CD4-positive, alpha-beta T cell treated with Interleukin-4 for 1 hour (primary cell): ENCODE data around the gene VPS16.
"Not testable (repeated sequence)": the region's sequence is repeated elsewhere in the genome, so short reads cannot be mapped to it uniquely, and the experiment has no call there.

Experiments
- DNase-seq, 2 donors: peaks; one replicate each; pipeline ENCODE4 v3.0.0-alpha.2; 2020 to 2022

The VPS16 gene

GRCh38 chr20:2872459-2873009 lies 32.0 kb downstream of the VPS16 start:
- peak; percentile 73 to 77 for DNase-seq

- peak; percentile 90 to 92 for DNase-seq
These were observed 32.6 kb downstream of the VPS16 start, which contains the start of gene PTPRA for GRCh38 chr20:2873010-2873746. PTPRA (plus strand) TSS chr20:2873481; CDS start chr20:2964278, 90,797 bp downstream.

GRCh38 chr20:2873747-2874041 lies 33.1 kb downstream of the VPS16 start:
- DNase-seq: peak in 1 of 2 donors; percentile 66

GRCh38 chr20:2874456-2874855 lies 33.9 kb downstream of the VPS16 start:
- DNase-seq: peak in 1 of 2 donors; percentile 10

- DNase-seq: no peak
These were observed 35.2 kb downstream of the VPS16 start for GRCh38 chr20:2875690-2876203.

- DNase-seq: no peak
These were observed 38.0 kb downstream of the VPS16 start for GRCh38 chr20:2878515-2878914.

- no peak for DNase-seq
These were observed 38.6 kb downstream of the VPS16 start for GRCh38 chr20:2879146-2879545.

- no peak for DNase-seq
These were observed 40.1 kb downstream of the VPS16 start for GRCh38 chr20:2880650-2881049.

GRCh38 chr20:2883726-2884637 lies 43.4 kb downstream of the VPS16 start:
- DNase-seq: no peak

GRCh38 chr20:2887715-2888114 lies 47.2 kb downstream of the VPS16 start:
- DNase-seq: no peak

GRCh38 chr20:2888224-2888955 lies 47.8 kb downstream of the VPS16 start:
- no peak for DNase-seq

GRCh38 chr20:2889209-2889608 lies 48.7 kb downstream of the VPS16 start:
- no peak for DNase-seq

- no peak for DNase-seq
These were observed 49.3 kb downstream of the VPS16 start for GRCh38 chr20:2889797-2890196.

GRCh38 chr20:2890742-2891141 lies 50.2 kb downstream of the VPS16 start:
- no peak for DNase-seq

- no peak for DNase-seq
These were observed 50.8 kb downstream of the VPS16 start for GRCh38 chr20:2891343-2891742.

- DNase-seq: no peak
These were observed 51.8 kb downstream of the VPS16 start for GRCh38 chr20:2892376-2892775.

GRCh38 chr20:2894221-2894620 lies 53.7 kb downstream of the VPS16 start:
- DNase-seq: no peak

- DNase-seq: not testable (repeated sequence)
These were observed 54.6 kb downstream of the VPS16 start for GRCh38 chr20:2895154-2895553.

- no peak for DNase-seq
These were observed 58.7 kb downstream of the VPS16 start for GRCh38 chr20:2899243-2899642.

- DNase-seq: no peak
These were observed 60.5 kb downstream of the VPS16 start for GRCh38 chr20:2900845-2901592.

GRCh38 chr20:2902291-2902690 lies 61.7 kb downstream of the VPS16 start:
- DNase-seq: no peak

- no peak for DNase-seq
These were observed 62.3 kb downstream of the VPS16 start for GRCh38 chr20:2902818-2903217.
